SK-MEL-5 (cell line): ENCODE data around the gene ZNF282. TPM values are rescaled to one million over a fixed set of nuclear protein-coding genes. Genes with fewer than 3 reads are reported as not detected.

Source experiments
- DNase-seq: peaks from one replicate; pipeline ENCODE4 v3.0.0-alpha.2; 2016; ENCODE audit warnings: low read depth, low spot score
- in situ Hi-C: cut with HindIII; loops from 2 replicates; pipeline ENCODE4 v1.10.0; 2016; ENCODE audit warnings: low sequenced_read_pairs, high pct_unique_total_duplicates, low pct_unique_long_range_greater_than_20kb
- polyA plus RNA-seq, 2 experiments: library from polyadenylated mRNA; depleted of rRNA; stranded (reverse); fragments of >200 nt; gene quantifications; 2 replicates each; pipeline ENCODE4 v1.2.3, GENCODE V29; 2015
- total RNA-seq: library from RNA; depleted of rRNA; stranded (reverse); fragments of >200 nt; shearing (Covaris generic); gene quantifications from 2 replicates; pipeline ENCODE4 v1.2.3, GENCODE V29; 2014; rRNA removed

ZNF282 gene
- total RNA-seq, result 22.9 and 24.8 TPM in 2 replicates
- polyA plus RNA-seq (2015; cell fraction: cytosol; rRNA removed), result 28.7 and 32.9 TPM in 2 replicates
- polyA plus RNA-seq (2015; cell fraction: nucleus; rRNA removed), result 34.0 and 48.4 TPM in 2 replicates

GRCh38 chr7:149195180-149196150 is at the start of gene ZNF282:
Gene ZNF282, plus strand, starts transcription at chr7:149195546. Its CDS starts 44 bp downstream, at chr7:149195590.
- in situ Hi-C loops, result no loop called here
- DNase-seq, result peak; percentile 94

DNA sequence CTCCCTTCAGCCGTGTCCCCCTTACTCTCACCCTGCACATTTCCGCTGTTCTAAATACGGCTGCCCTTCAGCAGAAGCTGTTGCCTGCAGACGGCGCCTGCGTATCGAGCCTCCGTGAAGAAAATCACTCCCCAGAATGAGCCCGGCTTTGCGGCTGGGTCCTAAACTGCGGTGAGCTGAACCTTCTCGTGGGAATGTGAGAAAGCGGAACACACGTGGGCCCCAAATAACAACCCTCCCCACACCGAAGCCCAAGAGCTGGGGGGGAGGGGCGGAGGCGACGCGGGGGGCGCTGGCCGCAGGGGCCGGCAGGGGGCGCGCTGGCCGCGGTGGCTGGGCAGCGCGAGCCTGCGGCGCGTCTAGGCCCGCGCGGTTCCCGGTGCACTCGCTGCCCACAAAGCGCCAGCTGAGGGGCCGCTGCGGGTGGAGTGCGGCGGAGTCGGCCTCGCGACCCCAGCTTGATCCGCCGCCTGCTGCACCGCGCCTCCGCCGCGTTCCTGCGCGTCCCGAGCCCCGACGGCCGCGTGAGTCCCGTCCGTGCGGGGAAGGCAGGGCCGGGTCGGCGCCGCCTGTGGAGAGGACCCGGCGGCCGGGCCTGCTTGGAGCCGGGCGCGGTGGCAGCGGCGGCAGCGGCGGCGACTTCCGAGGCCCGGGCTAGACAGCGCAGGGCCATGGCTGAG is 48.1 kb upstream of the ZNF282 start, which contains the start of gene ZNF398:
TSS of gene ZNF398 (plus strand) at position 382 of the 680 bp plus-strand sequence. CDS start at position 672, 290 bp downstream.
- peak; percentile 78 for DNase-seq
- in situ Hi-C loops, result no loop called here

DNA sequence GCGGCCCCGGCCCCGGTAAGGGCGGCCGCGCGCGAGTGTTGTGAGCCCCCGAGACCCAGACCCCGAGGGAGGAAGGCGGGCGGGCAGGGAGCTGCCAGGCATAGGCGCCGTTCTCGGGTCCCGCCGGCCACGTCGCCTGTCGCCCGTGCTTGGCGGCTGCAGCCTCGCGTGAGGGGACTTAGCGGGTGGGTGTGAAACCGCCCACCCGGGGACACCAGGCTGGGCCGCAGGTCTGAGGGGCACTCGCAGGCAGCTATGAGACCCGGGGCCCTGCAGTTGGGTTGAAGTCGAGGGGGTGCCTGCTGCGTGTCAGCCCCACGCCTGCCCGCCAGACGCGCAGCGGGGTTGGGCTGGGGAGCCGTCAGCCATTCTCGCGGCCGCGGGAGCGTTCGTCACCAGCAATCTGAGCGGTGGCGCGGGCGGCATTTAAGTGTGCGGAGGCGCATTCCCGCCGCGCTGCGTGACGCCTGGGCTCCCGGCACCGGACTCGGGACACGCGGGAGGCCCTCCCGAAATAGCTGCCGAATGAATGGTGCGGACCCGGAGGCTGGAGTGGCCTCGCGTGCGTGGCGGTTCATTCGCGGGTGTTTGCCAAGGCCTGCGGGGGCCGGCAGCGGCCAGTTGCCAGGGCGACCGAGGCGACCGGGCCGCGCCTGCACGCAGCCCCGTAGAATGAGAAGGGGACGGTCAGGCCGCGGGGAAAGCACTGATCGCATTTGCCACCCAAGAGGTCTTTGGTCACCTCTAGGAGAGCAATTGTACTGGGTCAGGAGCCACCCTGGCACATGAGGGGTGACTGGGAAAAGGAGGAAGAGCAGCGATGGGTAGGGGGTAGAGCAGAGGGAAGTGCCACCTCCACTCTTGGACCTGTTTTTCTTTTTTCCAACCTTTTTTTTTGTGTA is 47.3 kb upstream of the ZNF282 start:
- DNase-seq, result peak; percentile 35
- in situ Hi-C loops, result no loop called here

- in situ Hi-C loops, result no loop called here
Measured at GRCh38 chr7:149150981-149151380, 44.4 kb upstream of the ZNF282 start.

DNA sequence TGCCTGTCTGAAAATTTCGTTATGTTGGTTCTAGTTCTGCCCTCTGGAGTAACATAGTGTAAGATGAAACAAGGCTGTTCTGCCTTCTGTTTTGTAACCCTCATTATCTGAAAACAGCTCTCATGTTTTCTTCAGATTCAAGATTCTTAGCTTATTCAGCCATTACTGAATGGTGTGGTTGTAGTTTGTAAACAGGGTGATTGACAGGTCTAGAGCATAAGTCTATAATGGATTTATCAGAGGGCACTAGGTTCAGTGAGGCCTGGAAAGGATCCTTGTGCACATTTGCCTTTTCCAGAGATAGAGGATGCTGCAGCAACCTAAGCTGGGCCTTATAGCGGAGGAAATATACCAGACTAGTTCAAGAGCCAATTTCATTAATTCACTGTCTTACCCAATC is 42.0 kb upstream of the ZNF282 start:
- no peak for DNase-seq
- in situ Hi-C loops, result no loop called here

More at GRCh38 chr7:149150981-149151380, 44.4 kb upstream of the ZNF282 start:
- no peak for DNase-seq

- no peak for DNase-seq
- in situ Hi-C loops, result no loop called here
Measured at GRCh38 chr7:149154056-149154455, 41.3 kb upstream of the ZNF282 start.

DNA sequence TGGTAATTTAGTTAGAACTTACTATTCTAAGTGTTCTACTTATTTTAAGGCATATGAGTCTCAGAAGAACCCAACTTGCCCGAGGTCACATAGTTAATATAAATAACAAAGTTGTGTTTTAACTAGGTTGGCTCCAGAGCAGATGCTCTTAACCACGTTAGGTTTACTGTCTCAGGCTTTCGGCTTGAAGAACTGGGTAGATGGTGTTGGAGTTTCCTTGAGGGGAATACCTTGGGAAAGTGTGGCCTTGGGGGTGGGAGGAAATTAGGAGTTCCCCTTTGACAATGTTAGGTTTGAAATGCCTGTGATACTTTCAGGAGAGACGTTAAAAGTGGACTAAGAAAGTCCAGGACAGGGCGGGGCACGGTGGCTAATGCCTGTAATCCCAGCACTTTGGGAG is 38.4 kb upstream of the ZNF282 start:
- in situ Hi-C loops, result no loop called here

GRCh38 chr7:149161241-149161848 is 34.0 kb upstream of the ZNF282 start:
- in situ Hi-C loops, result no loop called here
- no peak for DNase-seq

More for the DNA sequence above, 38.4 kb upstream of the ZNF282 start:
- DNase-seq, result no peak

- DNase-seq, result no peak
- in situ Hi-C loops, result no loop called here
Measured at GRCh38 chr7:149166142-149166541, 29.2 kb upstream of the ZNF282 start.

DNA sequence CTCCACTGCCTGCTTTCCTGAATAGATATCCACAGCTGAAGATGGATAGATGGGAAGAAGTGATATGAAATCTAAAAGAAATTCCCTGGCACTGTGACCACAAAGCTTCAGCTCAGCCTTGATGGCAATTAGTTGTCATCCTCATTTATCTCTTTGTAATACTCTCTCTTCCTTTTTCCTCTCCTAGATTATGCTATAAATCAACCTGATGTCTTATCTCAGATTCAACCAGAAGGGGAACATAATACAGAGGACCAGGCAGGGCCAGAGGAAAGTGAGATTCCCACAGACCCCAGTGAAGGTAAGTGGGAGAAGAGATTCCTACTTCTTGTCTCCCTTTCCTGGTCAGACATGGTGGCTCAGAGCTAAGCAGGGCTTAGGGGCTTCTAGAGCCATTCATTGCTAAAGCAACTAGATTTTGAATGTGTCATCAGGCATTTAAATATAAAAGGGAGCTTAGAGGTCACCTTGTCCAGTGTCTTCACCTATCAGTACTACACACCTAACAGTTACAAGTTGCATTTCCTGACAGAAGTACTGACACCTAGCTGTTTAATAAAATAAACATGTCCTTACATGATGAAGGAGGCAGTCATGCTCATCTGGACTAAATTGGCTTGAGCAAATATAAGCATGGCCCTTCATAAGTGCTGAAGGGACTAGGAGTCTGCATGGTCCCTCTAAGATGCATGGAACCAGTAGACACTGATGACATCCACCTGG is 28.6 kb upstream of the ZNF282 start:
- in situ Hi-C loops, result no loop called here

DNA sequence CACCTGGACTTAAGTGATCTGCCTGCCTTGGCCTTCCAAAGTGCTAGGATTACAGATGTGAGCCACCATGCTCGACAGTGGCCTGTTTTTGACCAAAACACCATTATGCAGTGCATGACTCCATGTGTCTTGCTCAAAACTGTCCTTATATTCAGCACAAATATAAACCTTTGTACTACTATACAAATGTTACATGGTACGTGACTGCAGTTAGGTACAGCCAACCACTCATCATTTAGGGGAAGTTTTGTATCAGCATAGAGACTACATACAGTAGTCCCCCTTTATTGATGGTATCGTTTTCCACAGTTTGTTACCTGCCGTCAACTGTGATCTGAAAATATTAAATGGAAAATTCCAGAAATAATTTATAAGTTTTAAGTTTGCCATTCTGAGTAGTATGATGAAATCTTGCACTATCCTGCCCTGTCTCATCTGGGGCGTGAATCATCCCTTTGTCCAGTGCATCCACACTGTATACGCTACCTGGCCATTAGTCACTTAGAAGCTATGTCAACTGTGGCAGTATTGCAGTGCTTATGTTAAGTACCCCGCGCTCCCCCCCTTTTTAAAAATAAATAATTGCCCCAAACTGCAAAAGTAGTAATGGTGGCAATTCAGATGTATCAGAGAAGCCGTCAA is 23.3 kb upstream of the ZNF282 start:
- DNase-seq, result no peak
- in situ Hi-C loops, result no loop called here

More for the DNA sequence above, 28.6 kb upstream of the ZNF282 start:
- no peak for DNase-seq

- DNase-seq, result no peak
- in situ Hi-C loops, result no loop called here
Measured at GRCh38 chr7:149172534-149172920, 22.8 kb upstream of the ZNF282 start.

DNA sequence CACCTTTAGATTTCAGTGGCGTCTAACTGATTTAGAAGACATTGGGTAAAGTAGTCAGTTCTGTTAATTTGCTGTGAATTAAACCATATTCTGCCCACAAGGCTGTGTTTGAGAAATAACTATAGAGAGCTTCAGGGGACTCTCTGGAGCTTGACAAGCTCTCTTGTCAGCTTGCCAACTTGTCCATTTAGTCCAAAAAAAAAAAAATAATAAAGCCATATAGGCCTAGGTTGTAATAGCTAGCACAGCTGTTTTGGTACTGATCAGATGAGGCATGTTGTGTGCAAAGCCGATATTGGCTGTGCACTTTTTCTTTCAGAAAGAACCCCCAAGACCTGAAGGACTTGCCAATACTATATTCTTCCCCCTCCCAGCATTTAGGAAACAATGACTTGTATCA is 20.2 kb upstream of the ZNF282 start:
- in situ Hi-C loops, result no loop called here
- no peak for DNase-seq

DNA sequence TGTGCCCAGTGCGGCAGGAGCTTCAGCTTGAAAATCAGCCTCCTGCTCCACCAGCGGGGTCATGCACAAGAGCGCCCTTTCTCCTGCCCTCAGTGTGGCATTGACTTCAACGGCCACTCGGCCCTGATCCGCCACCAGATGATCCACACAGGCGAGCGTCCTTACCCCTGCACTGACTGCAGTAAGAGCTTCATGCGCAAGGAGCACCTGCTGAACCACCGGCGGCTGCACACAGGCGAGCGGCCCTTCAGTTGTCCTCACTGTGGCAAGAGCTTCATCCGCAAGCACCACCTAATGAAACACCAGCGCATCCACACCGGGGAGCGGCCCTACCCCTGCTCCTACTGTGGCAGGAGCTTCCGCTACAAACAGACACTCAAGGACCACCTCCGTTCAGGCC is 16.1 kb upstream of the ZNF282 start:
- no peak for DNase-seq
- in situ Hi-C loops, result no loop called here

GRCh38 chr7:149180722-149181449 is 14.5 kb upstream of the ZNF282 start:
- in situ Hi-C loops, result no loop called here
- no peak for DNase-seq
